Suprapubic skin (tissue), 3 donors: ENCODE data around the gene LRMDA.

Experiments
- CTCF ChIP-seq, 2 donors: fragments of 200-600 bp in 1 of 2; fragments of 450-650 bp in 1 of 2; sonication (generic) in 1 of 2; IDR thresholded peaks; one replicate each; pipeline ENCODE4 v1.5.1; 2016 to 2019; ENCODE audit warnings: antibody characterized with exemption in 2 of 2, mild to moderate bottlenecking in 1 of 2, moderate library complexity in 1 of 2
- POLR2A ChIP-seq, 2 donors: fragments of 450-650 bp; IDR thresholded peaks; one replicate each; pipeline ENCODE4 v1.6.1; 2017; ENCODE audit warnings: antibody characterized with exemption in 2 of 2, mild to moderate bottlenecking in 2 of 2, moderate library complexity in 2 of 2

GRCh38 chr10:76210211-76210610, 778.8 kb downstream of the LRMDA start:
- TF ChIP-seq CTCF (IDR thresholded peaks at IDR 0.05) (no peak), POLR2A (IDR thresholded peaks at IDR 0.05) (no peak)
